ENCODE data around the gene XPNPEP2. TPM values are rescaled to one million over a fixed set of nuclear protein-coding genes. Genes with fewer than 3 reads are reported as not detected.

The XPNPEP2 gene
- total RNA-seq, 2 donors from 2014 or later = 0.52 to 5.6 TPM

GRCh38 chrX:129783291-129783713 is 44.5 kb downstream of the XPNPEP2 start:
- 74 to 75% methylated on average over 6 to 11 of the region's 11 CpGs for WGBS, 2 donors

GRCh38 chrX:129784371-129784770 is 45.6 kb downstream of the XPNPEP2 start:
- no peak for DNase-seq
- Histone ChIP-seq H3K4me1 (no peaks in the 10 kb centered on the region), H3K27me3 (no peaks in the 10 kb centered on the region), H3K4me3 (no peak overlapping the region), H3K27ac (no peak overlapping the region), H3K36me3 (replicated peaks in 1 of 2; ENCODE audit: insufficient read depth in 1 of 2, low read depth in 2 of 2) (no peaks in the 10 kb centered on the region), H3K9me3 (no peaks in the 10 kb centered on the region)
- intact Hi-C loops (cut with DNase I) = no loop called here
- 49 to 70% methylated on average over 7 of the region's 7 CpGs for WGBS, 2 donors
- TF ChIP-seq POLR2A (IDR thresholded peaks at IDR 0.05) = no peak
- TF ChIP-seq, protein P1, sequence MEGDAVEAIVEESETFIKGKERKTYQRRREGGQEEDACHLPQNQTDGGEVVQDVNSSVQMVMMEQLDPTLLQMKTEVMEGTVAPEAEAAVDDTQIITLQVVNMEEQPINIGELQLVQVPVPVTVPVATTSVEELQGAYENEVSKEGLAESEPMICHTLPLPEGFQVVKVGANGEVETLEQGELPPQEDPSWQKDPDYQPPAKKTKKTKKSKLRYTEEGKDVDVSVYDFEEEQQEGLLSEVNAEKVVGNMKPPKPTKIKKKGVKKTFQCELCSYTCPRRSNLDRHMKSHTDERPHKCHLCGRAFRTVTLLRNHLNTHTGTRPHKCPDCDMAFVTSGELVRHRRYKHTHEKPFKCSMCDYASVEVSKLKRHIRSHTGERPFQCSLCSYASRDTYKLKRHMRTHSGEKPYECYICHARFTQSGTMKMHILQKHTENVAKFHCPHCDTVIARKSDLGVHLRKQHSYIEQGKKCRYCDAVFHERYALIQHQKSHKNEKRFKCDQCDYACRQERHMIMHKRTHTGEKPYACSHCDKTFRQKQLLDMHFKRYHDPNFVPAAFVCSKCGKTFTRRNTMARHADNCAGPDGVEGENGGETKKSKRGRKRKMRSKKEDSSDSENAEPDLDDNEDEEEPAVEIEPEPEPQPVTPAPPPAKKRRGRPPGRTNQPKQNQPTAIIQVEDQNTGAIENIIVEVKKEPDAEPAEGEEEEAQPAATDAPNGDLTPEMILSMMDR (IDR thresholded peaks at IDR 0.05) = no peak
- ATAC-seq = no peak

More at GRCh38 chrX:129783291-129783713, 44.5 kb downstream of the XPNPEP2 start:
- DNase-seq (no peak), ATAC-seq (no peak)
- intact Hi-C loops (cut with DNase I) = no loop called here
- Histone ChIP-seq H3K4me3 (no peak overlapping the region), H3K27me3 (no peaks in the 10 kb centered on the region), H3K4me1 (no peaks in the 10 kb centered on the region), H3K9me3 (no peaks in the 10 kb centered on the region), H3K27ac (no peak overlapping the region), H3K36me3 (replicated peaks in 1 of 2; ENCODE audit: insufficient read depth in 1 of 2, low read depth in 2 of 2) (no peaks in the 10 kb centered on the region)
- TF ChIP-seq, protein P1 (IDR thresholded peaks at IDR 0.05) = no peak
- no peak for TF ChIP-seq POLR2A (IDR thresholded peaks at IDR 0.05)

DNA sequence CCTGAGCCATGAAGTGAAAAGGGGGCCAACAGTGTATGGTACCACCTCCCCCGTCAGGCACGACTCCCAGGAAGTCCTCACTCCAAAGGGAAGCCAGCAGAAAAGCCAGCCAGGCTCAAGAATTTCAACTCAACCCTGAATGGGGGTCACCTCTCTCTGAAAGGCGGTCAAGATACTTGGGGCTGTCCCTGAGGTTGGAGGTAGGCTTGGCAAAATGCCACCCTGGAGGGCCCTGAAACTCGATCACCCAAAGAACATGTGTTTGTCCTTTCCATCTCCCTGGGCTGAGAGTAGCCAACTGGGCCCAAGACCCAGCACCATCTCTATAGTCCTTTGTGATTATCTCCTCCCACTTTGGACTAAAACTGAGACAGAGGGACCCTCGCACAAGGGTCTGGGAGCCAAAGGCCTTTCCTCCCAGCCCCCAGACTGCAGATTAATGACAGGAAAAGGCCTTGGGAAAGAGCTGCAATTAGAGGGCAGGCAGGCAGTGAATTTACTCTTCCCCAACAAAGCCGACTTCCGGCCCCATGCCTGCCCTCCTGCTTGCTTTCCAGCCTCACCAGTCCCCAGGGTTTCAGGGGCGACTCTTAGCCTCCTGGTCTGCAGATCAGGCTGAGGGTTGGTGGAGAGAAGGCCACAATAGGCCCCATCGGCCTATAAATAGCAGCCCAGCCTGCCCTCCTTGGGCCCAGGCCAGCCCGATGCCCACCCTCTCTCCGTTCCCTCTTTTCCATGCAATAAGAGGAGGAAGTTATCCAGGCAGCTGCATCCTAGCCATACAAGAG is 46.6 kb downstream of the XPNPEP2 start:
- 45 to 79% methylated on average over 6 to 10 of the region's 11 CpGs for WGBS, 2 donors
- intact Hi-C loops (cut with DNase I) = no loop called here
- no peaks in the 10 kb centered on the region for H3K4me1 ChIP-seq
- H3K27ac ChIP-seq = no peak overlapping the region
- DNase-seq (no peak), ATAC-seq (no peak)
- H3K4me3 ChIP-seq = no peak overlapping the region
- H3K9me3 ChIP-seq = no peaks in the 10 kb centered on the region
- no peak for TF ChIP-seq POLR2A (IDR thresholded peaks at IDR 0.05)
- TF ChIP-seq, protein P1 (IDR thresholded peaks at IDR 0.05) = no peak
- no peaks in the 10 kb centered on the region for H3K27me3 ChIP-seq
- H3K36me3 ChIP-seq (replicated peaks in 1 of 2; ENCODE audit: insufficient read depth in 1 of 2, low read depth in 2 of 2) = no peaks in the 10 kb centered on the region

DNA sequence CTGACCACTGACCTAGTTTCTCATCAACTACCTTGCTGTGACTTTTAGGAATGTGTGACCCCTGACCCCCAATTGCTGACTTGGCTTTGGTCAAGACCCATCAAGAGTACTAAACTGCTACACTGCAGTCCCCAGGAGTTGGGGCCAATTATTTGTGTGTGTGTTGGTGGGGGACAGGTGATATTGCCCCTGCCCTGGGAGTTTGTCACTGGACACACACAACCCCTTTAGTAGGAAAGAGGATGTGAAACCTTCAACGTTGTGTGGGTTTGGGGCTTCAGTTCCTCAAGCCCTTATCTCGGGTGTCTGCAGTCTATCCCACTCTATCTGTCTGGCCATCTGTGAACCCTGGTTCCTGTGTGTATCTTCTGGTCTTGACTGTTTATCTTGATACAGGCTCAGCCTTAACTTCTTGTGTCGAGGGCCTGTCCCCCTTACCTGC is 47.5 kb downstream of the XPNPEP2 start:
- DNase-seq = no peak
- no peak overlapping the region for H3K27ac ChIP-seq
- TF ChIP-seq POLR2A (IDR thresholded peaks at IDR 0.05) = no peak
- TF ChIP-seq, protein P1 (IDR thresholded peaks at IDR 0.05) = no peak
- 47 to 48% methylated on average over 2 of the region's 3 CpGs for WGBS, 2 donors
- H3K4me1 ChIP-seq = no peaks in the 10 kb centered on the region
- H3K27me3 ChIP-seq = no peaks in the 10 kb centered on the region
- H3K4me3 ChIP-seq = no peak overlapping the region
- H3K36me3 ChIP-seq (replicated peaks in 1 of 2; ENCODE audit: insufficient read depth in 1 of 2, low read depth in 2 of 2) = no peaks in the 10 kb centered on the region
- no peak for ATAC-seq
- H3K9me3 ChIP-seq = no peaks in the 10 kb centered on the region
- intact Hi-C loops (cut with DNase I) = no loop called here
